GM18520 (cell line): Measurements from ENCODE around the gene ITGBL1.
A peak's percentile ranks its signal among the peaks of the same experiment; 100 is the strongest.

Experiments
- ATAC-seq: cut with Tn5 transposase; IDR thresholded peaks from one replicate; pipeline ENCODE4 v1.9.1; 2021; ENCODE audit not compliant: unreplicated experiment

The ITGBL1 gene

GRCh38 chr13:101452519-101453485 lies at the start of gene ITGBL1:
Gene ITGBL1, plus strand, starts transcription at chr13:101452675. Its CDS starts 159 bp downstream, at chr13:101452834.
- ATAC-seq, result peak; percentile 82

DNA sequence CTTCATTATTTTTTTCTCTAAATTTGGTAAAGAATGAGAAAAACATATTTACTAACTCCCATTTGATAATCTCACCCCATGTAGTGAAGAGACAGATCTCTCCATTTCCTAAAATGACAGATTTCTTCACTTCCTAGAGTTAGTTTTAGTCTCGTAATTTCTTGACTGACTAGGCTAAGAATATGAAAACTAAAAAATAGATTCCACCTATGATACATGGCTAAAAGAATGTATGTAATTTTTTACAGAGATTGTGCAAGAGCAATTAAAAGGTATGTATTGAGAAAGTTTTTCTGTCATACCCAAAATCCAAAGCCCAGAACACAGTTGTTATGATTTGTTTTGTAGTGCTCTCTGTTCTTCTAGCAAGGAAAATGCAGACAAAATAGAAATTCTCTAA lies 45.7 kb upstream of the ITGBL1 start:
- ATAC-seq, result no peak

- ATAC-seq, result no peak
Observed at GRCh38 chr13:101408154-101408553, 44.3 kb upstream of the ITGBL1 start.

DNA sequence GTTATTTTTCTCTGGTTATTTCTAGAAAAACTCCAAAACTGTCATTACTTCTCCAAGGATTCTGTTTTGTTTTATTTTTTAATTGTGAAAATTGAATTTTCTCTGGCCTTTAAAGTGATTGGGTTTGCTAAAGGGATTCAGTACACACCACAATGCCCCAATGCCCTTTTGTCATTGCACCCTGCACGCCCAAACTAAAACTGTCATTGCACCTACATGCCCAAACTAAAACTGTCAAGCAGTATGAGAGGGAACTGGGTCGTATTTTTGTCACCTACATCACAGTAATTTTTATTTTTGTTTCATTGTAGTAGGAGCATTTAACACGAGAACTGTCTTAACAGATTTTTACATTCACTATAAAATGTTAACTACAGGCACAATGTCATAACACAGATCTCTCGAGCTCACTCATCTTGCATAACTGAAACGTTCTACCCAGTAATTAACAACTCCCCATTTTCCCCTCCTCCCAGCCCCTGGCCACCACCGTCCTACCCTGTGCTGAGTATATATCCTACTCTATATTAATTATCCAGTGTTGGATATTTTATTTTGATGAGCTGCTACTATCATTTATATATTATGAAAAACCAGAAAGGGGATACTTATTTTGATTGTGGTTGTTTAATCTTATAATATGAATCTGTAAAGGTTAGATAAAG lies 43.4 kb upstream of the ITGBL1 start:
- ATAC-seq, result no peak

DNA sequence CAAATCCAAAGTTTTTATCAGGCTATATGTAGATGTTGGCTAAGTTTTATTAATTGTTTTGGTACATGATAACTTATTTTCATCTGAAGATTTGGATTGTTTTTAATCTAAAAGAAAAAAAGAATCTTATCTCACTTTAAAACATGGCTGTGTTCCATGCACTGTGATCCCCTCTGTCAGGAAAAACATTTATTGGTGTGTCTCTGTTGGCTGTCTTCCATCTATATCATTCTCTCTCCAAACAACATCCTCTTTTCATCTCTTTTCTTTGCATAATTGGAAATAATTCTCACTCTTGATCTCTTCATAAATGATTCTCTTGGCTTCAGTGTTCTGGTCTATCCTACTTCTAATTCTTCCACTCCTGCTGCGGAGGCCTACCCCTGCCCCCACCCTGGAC lies 40.4 kb upstream of the ITGBL1 start:
- ATAC-seq, result no peak

DNA sequence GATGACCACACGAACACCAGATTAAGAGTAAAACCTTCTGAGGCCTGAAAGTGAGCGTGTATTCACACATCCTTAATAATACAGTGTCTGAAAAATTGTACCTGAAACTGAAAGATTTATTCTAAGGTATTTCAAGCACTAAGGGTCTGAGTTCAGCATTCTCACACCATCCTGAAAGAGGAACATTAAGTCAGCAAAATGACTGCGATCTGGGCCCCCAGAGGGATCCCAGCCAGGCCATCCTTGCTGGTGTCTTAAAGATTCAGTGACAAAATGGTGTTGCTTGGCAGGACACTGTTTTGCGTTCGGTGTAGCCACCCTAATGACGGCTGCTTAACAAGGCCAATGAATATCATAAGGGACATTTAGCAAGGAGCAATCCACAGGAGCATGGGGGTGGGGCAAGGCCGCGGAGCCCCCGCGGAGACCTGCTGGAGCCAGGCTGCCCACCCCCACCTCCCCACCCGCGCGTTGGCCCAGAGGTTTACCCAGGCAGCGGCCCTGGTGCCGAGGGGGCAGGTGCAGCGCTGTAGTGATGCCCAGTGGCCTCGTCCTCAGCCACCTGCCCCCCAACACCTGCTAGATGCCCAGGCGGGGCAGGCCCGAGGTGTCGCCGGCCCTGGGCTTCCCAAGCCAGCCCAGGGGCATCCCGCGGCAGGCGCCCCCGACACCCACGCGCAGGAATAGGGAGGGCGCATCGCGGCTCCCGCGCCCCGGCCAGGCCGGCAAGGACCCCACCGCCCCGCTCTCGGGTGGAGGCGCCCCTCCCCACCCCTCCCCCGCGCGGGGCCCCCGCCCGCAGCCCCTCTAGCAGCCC lies 36.9 kb upstream of the ITGBL1 start:
- peak; percentile 51 for ATAC-seq

DNA sequence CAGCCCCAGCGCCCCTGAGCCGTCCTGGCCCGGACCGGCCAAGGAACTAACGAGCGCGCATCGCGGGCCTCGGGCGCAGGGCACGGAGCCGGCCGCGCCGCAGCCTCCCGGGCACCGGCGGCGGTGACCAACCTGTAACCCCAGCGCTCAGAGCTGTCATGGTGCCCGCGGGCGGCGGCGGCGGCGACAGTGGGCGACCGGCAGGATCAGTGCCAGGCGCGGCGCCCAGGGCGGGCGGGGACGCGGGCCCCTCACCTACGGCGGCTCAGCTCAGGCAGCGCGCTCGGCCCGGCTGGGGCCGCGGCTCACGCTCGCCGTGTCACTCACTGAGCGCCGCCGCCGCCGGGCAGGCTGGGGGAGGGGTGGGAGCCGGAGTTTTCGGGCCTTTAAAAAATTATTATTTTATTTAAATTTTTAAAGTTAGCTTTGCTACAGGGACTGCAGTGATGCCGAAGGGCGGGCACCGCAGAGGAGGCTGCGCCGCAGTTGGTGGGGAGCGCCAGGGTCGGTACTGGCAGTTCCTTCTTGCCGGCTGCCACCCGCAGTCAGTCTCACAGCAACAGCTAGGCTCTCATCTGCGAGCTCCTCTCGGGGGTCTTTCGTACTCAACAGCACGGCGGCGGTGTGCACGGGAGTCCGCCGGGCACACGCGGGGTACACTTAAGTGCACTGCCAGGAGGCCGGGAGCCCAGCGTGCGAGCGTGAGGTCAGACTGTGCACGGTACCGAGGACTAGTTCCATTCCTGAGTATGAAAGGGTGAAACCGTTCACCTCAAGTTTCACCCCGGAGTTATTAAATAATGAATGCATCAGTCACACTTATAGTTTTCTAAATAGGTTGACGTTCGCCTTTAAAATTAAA lies 36.1 kb upstream of the ITGBL1 start, which contains the start of gene NALCN:
NALCN (minus strand) TSS at position 328 of the 862 bp plus-strand sequence. CDS start 17,382 bp downstream, outside the sequence.
- no peak for ATAC-seq

DNA sequence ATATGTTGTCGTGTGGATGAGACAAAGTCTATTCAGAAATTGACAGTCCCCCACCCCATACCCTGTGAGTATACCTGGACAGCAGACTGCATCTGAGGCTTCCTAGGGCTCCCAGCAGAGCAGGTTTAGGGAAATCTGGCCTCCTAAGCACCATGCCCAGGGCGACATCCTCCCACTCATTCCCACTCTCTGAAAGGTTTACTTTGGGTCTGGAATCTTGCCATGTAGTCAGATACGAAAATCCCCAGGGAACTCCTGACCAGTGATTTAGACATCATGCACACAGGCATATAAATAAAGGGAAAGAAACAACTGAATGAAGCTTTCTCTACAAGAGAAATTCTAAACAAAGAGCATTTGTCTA lies 35.5 kb upstream of the ITGBL1 start:
- ATAC-seq, result no peak

- ATAC-seq, result no peak
Observed at GRCh38 chr13:101417501-101417900, 35.0 kb upstream of the ITGBL1 start.

DNA sequence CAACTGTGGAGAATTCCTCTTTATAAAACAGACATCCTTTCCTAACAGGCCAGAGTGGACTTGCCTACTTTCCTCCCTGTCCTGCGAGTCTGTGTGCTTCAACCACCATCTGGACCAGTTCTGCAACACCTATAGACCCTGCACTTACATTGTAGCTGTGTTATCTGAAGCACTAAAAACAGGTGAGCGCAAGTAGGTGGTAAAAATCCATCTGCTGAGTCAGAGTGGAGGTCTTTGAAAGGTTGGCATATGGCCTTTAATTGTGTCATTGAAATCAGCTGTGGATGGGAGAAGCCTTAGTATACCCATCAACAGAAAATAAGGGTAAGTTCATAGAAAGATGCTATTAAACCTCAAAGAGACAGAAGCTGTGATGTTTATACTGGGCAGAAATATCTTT lies 28.6 kb upstream of the ITGBL1 start:
- no peak for ATAC-seq

DNA sequence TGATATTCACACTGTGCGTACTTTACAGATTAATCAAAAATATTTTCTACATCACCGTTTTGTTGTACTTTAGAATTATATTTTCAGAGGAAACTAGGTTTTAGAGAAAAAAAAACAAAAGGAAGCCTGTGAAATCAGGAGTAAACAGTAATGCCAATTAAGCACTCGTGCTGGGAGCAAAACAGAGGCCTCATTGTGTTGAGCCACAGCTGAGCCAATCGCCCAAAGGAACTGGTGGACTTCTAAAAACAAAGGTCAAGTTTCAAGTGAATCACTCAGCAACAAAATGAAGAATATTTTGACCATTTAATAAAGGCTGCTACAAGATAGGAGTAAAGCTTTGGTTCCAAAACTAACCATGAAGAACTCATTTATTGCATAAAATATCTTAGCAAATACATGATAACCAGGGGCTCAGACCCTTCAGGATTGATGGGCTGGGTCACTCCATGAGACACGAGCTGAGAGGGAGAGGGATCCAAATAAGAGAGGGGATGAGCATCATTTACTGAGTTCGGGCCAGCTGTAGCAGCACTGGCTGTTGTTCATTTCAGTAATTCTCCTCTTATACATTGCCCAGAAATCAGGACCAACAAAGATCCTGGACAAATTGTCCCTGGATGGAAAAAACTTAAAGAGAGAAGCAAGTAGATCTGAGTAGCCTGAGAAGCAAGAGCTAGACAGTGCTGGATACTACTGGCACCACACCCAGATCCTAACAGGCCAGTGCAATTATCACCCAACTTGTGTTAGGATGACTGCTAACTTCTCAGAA lies 27.9 kb upstream of the ITGBL1 start:
- no peak for ATAC-seq

GRCh38 chr13:101425156-101425471 lies 27.4 kb upstream of the ITGBL1 start:
- ATAC-seq, result no peak

GRCh38 chr13:101425623-101426022 lies 26.9 kb upstream of the ITGBL1 start:
- ATAC-seq, result no peak

- ATAC-seq, result no peak
Observed at GRCh38 chr13:101429733-101430132, 22.7 kb upstream of the ITGBL1 start.

DNA sequence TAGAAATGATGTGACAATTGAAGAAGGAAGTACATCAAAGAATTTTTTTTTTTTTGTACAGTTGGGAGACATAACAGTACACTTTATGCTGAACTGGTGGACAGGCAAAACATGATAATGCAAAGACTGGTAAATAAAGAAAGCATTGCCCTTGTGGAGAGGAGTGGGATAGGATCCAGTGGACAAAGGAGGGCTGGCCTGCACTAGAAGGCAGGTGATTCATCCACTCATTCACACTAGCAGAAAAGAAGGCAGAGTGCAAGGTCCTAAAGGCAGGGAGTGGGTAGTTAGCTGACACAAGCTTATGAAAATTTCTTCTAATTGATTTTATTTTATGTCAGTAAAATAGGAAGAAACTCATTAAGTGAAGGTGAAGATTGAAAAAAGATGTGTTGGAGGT lies 18.6 kb upstream of the ITGBL1 start:
- no peak for ATAC-seq

GRCh38 chr13:101434486-101434885 lies 18.0 kb upstream of the ITGBL1 start:
- no peak for ATAC-seq

GRCh38 chr13:101447852-101448251 lies 4.6 kb upstream of the ITGBL1 start:
- no peak for ATAC-seq

DNA sequence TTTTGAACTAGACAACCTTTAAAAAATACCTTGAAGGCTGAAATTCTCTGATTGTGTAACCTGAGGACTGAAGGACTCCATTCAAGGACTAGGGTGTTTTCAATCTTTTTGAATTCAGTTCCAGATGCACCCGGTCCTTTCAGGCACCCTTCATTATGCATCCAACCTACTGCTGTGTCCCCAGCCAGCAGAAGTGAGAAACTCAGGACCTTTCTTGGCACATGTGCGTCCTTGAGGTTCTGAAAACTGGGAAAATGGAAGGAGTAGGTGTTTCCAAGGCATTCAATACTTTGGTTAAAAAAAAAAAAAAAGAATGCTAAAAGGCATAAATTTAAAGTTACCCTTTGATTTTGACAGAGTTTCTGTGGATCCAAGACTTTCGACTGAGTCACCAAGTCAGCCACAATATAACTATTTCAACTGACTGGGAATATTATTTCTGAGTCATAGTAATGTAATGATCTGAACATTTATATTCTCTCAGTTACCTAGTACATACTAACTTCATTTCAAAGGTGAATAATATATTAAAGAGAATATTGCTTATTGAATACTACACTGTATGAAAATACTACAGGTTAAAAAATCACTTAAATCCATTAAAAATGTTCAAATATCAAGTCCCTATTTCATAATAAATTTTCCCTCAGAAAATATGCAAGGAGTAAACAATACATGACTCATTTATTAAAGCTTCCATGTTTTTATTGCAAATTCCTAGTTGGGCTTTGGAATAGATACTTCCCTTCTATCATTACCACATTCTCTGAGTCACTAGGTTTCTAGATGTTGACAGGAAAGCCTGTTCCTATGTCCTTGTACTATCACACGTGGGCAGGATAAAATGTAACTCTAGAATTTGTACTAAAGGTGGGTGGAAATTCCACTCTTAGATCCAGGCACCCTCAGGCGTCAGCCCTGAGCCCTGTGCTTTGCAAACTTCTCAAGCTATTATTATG lies 2.4 kb upstream of the ITGBL1 start:
- ATAC-seq, result no peak

DNA sequence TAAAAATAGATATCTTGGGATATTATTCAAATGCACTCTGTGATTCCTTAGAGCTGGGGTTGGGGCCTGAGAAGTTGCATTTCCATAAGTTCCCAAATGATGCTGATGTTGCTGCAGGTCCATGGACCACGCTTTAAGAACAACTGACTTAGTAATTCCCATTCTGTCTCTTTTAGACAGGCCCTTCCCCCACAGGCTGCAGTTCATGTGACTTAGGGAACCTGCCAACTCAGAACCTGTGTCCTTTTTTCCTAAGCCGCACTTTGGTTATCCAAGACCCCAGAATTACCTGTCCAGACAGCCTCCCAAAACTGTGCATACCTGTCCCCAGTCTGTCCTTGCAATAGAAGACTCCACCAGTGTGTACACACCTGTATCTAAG lies 1.7 kb upstream of the ITGBL1 start:
- no peak for ATAC-seq
